GM19467 (cell line): Measurements from ENCODE around the gene LGALS9C.
A peak's percentile ranks its signal among the peaks of the same experiment; 100 is the strongest.
"Not testable (repeated sequence)": the region's sequence is repeated elsewhere in the genome, so short reads cannot be mapped to it uniquely, and the experiment has no call there.

Source experiments
- ATAC-seq: cut with Tn5 transposase; IDR thresholded peaks from one replicate; pipeline ENCODE4 v1.9.1; 2021; ENCODE audit warnings: mild to moderate bottlenecking, moderate library complexity; ENCODE audit not compliant: unreplicated experiment

The LGALS9C gene

DNA sequence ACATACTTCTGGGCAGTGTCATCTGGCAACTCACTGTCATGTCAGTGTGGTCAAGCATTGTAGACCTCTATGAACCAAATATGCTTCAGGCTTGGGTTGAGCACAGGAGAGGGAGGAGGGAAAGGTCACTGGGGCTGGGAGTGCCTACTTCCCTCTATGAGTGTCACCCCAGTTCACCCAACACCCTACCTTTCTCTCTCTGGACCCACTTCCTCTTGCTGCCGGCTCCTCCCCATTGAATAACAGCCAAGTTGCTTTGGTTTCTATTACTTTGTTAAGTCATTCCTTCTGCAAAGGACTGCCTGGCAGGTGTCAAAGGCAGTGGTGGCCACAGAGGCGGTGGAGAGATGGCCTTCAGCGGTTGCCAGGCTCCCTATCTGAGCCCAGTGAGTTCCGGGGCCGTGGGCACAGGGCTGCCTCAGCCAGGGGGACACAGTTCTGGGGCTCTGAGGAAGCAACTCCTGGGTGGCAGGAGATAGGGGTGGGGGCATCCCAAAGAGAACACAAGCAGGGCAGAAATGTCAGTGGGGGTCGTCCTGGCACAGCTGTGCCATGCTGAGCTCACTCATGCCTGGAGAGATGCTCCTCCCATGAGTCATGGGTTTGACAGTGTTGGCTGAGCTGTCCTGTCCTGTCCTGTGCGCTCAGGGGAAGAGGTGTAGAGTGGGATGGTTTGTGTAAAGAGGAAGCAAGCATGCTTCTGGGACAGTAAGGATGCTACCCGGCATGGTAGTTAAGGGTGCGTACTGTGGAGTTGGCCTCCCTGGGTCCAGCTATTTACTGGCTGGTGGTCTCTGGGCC is at the start of gene LGALS9C:
LGALS9C (plus strand) TSS at position 282 of the 801 bp plus-strand sequence; CDS start at position 348, 66 bp downstream.
- ATAC-seq = peak; percentile 70

GRCh38 chr17:18432206-18432605 is 44.4 kb upstream of the LGALS9C start:
- ATAC-seq = not testable (repeated sequence)

DNA sequence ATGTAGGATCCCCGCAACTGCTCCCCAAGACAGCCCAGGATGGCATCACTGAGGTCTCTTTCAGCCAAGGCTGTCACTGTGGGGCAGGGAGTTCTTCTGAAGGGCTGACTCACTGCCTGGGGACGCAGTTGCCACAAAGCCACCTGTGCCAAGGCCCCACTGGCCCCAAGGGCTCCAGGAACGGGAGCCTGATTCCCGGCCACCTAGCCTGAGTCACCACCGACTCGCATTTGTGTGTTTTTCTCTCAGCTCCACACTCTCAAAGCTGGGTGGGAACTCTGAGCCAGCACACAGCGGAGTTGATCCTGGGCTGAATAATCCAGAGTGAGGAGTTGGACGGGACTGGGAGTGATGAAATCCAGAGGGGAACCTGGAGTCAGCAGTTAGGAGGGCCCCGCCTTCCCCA is 37.1 kb upstream of the LGALS9C start:
- not testable (repeated sequence) for ATAC-seq

DNA sequence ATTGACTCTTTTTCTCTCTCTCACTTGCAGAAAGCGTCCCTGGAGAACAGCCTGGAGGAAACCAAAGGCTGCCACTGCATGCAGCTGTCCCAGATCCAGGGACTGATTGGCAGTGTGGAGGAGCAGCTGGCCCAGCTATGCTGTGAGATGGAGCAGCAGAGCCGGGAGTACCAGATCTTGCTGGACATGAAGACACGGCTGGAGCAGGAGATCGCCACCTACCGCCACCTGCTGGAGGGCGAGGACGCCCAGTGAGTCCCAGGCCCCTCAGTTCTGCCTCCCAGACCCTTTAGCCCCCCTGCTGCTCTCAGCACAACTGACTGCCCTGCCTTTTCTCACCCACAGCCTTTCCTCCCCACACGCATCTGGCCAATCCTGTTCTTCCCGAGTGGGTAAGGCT is 34.5 kb upstream of the LGALS9C start:
- not testable (repeated sequence) for ATAC-seq

DNA sequence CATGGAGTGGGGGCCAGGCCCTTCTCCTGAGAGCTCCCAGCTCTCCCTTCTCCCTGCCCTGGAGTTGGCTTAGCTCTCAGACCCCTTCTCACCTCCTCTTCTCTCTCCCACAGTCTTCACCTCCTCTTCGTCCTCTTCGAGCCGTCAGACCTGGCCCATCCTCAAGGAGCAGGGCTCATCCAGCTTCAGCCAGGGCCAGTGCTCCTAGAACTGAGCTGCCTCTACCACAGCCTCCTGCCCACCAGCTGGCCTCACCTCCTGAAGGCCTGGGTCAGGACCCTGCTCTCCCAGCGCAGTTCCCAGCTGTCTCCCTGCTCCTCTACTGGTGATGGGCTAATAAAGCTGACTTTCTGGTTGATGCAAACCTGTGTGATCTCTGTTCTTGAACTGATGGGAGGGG is 34.1 kb upstream of the LGALS9C start:
- ATAC-seq = not testable (repeated sequence)

DNA sequence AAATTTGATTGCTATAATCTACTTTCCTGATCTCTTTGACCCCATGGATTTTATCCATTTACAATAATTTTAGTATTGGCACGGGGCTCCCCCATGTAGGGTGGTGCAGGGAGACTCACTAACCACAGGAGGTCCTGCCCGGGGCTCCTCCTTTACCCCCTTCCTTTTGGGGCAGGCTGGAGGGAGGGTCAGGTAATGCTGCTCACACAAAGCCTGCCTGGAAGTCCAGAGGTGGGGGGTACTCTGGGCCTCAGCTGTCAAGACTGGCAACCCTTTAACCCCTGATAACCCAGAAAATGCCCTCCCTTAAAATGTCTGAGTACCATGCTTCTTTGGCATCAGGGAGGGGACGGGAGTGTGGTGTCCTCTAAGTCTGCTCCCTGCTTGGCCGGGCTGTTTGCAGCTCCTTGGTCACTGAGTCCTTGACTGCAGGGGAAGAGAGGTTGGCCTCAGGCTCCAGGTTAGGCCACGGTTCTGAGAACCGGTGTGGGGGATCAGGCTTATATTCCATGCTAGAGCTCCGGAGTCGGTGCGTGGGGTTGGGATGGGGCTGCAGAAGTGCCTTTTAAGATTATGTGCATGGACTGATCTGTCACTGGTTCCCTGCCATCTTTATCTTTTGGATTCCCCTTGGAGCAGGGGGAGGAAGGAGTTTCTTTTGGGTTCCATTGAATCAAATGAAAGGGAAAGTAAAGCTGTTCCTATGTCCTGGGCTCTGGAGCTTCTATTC is 28.9 kb upstream of the LGALS9C start:
- not testable (repeated sequence) for ATAC-seq

GRCh38 chr17:18448311-18448710 is 28.3 kb upstream of the LGALS9C start:
- ATAC-seq = not testable (repeated sequence)

- ATAC-seq = not testable (repeated sequence)
Measured at GRCh38 chr17:18449833-18450232, 26.8 kb upstream of the LGALS9C start.

- ATAC-seq = not testable (repeated sequence)
Measured at GRCh38 chr17:18450998-18451397, 25.6 kb upstream of the LGALS9C start.

DNA sequence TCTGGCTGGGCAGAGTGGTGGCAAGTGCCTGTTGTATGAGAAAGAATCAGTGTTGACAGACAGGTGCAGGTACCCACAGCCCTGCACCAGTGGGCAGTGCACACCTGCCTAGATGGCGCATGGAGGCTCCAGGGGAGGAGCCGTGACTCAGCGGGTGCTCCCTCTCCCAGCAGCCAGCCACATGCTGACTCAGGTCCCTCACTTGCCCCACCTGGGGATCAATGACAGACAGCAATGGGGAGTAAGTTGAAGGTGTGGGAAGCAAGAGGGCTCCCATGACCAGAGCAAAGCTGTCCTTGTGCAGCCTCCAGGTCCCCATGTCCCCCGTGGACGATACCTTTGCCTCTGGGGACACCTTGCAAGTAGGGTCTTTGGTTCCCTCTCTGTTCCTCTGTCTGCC is 24.6 kb upstream of the LGALS9C start:
- not testable (repeated sequence) for ATAC-seq

DNA sequence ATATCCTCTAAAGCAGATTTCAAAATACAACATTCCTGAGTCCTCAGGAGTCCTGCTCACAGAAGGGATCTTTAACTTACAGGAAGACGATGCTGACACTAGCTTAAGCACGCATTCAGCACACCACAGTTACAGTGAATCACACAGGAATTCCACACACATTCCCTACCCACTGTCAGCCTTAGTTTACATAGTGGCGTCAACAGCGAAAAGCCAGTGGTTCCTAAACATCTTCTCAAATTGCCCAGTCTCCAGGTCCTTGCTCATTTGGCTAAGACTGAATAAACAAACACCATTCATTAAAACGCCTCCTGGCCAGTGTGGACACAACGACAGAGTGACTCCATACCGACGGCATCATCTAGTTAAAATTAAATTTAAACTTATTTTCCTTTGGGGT is 17.6 kb upstream of the LGALS9C start:
- not testable (repeated sequence) for ATAC-seq

GRCh38 chr17:18463831-18464502 is 12.6 kb upstream of the LGALS9C start:
- ATAC-seq = not testable (repeated sequence)

GRCh38 chr17:18466250-18466983 is 10.2 kb upstream of the LGALS9C start:
- not testable (repeated sequence) for ATAC-seq

- not testable (repeated sequence) for ATAC-seq
Measured at GRCh38 chr17:18467001-18467400, 9.6 kb upstream of the LGALS9C start.

DNA sequence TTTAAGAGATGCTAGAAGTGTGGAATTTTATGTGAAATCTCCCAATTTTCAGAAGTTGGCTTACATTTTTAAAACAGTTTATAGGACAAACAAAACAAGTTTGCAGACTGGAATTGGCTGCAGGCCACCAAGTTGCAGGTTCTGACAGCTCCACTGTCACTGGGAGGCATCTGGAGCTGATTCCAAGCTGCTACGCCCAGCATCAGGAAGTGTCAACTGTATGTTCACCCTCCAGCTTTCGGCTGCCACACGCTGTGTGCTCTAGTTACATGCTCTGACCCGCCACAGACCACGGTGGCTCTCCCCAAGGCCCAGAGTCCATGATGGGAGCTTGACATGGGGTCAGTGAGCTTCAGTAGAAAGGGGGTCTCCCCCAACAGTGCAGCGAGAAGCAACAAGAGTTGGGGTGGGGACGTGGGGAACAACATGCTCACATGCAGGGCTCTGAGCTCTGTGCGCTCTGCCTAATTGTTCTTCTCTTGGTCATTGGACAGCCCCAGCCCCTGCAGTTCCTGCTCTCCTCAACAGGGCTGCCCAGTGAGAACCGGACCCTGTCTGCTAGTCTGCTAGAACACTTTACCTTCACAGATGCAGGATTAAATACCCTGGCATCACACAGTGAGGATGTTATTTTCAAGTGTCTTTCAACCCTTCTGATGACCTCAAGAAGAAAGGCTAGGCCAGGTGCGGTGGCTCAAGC is 8.0 kb upstream of the LGALS9C start:
- not testable (repeated sequence) for ATAC-seq

- ATAC-seq = not testable (repeated sequence)
Measured at GRCh38 chr17:18469837-18470236, 6.8 kb upstream of the LGALS9C start.

- not testable (repeated sequence) for ATAC-seq
Measured at GRCh38 chr17:18470345-18470930, 6.2 kb upstream of the LGALS9C start.

DNA sequence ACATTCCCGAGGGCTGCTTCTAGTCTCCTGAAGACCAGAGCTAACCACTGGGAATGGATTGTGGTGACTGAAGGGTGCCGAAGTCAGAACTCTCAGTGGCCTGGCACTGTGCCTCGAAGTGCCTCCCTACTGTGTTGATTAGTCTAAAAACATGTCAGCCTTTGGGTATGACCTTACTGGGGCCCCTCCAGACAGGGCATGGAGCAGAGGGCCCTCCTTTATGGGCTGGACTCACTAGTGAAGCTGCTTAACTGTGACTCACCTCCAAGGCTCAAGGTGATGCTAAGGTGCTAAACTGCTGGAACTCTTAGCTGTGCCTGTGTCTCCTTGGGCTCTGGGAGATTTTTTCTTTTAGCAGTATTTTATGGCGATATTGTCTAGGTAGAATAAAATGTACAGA is 2.6 kb upstream of the LGALS9C start:
- not testable (repeated sequence) for ATAC-seq

DNA sequence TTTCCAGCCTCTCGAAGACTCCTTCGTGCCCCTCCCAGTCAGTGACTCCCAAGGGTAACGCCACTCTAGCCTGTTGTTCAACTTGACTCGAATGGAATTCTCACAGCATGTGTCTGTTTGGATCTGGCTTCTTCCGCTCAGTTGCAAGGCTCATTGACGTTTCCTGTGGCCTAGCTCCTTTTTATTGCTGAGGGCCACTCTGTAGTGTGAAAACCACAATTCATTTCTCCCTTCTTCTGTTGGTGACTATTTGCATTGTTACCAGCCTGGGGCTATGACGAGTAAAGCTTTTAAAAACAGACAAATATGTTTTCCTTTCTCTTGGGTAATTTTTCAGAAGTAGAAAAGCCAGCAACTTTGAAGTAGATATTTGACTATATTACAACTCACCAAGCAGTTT is 1.8 kb upstream of the LGALS9C start:
- not testable (repeated sequence) for ATAC-seq

GRCh38 chr17:18477367-18477766 is 778 bp downstream of the LGALS9C start:
- ATAC-seq = not testable (repeated sequence)
